Uterus (tissue), 2 donors: ENCODE results near the gene SYS1.

Source experiments
- CTCF ChIP-seq, 4 experiments: fragments of 200-600 bp in 2 of 4; fragments of 450-650 bp in 2 of 4; sonication (generic) in 2 of 4; IDR thresholded peaks; one replicate each; pipeline ENCODE4 v1.5.1; 2016 to 2019; ENCODE audit warnings: antibody characterized with exemption in 4 of 4, mild to moderate bottlenecking in 2 of 4, moderate library complexity in 1 of 4
- POLR2A ChIP-seq, 2 donors: fragments of 450-650 bp; IDR thresholded peaks; one replicate each; pipeline ENCODE4 v1.6.1; 2016; ENCODE audit warnings: antibody characterized with exemption in 2 of 2, mild to moderate bottlenecking in 1 of 2, moderate library complexity in 1 of 2

DNA sequence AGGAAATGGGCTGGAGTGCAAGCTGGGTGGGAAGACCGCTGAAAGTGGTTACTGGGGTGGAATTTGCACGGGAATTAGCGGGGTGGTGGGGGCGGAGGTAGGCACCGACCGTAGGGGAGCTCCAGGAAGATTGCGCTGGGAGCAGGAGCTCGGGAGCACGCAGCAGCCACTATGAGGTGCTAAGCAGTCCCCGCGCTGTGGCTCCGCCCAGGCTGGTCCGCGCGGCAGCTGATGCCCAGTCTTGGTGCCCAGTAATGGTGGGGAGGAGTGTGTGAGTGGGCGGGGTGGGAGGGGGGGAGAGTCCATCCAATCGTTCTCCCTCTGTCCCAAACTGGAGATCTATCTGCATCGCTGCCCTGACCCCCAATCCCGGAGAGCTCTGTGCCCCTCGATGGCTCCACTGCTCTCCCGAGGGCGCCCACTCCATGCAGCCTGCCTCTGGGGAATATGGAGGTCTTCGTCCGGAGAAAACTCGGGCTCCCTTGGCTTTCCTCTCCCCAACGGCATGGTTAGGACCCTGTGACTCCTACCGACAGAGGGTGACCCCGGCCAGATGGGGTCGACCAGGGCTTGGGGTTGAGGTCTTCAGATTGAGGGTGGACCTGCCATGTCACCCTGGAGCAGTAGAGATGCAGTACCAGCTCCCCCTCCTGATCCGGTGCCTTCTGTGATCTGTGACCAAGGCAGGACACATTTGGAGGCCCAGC is 9.8 kb downstream of the SYS1 start:
- TF ChIP-seq POLR2A (IDR thresholded peaks at IDR 0.05) (no peak), CTCF (IDR thresholded peaks at IDR 0.05) (no peak)
